Measurements from ENCODE around the gene SRD5A3.
A peak's percentile ranks its signal among the peaks of the same experiment; 100 is the strongest.

- peak; percentile 54 for TF ChIP-seq CTCF (IDR thresholded peaks at IDR 0.05)
- no peak for TF ChIP-seq EZH2phosphoT487 (IDR thresholded peaks at IDR 0.05)
Observed at GRCh38 chr4:55409468-55410171, 63.6 kb downstream of the SRD5A3 start.
